Heart left ventricle (tissue), 16 donors: ENCODE data around the gene F8. TPM values are rescaled to one million over a fixed set of nuclear protein-coding genes. Genes with fewer than 3 reads are reported as not detected.

ENCODE experiments used
- ATAC-seq, 4 donors: fragments of 200-7000 bp; cut with Tn5 transposase; one replicate each; pipeline ENCODE4 v1.9.1; 2020 to 2022; ENCODE audit warnings: moderate library complexity in 4 of 4, mild to moderate bottlenecking in 3 of 4, moderate number of reproducible peaks in 1 of 4
- DNase-seq, 5 donors: peaks; one replicate each; pipeline ENCODE4 v3.0.0-alpha.2; 2020
- H3K27ac ChIP-seq, 12 donors: fragments of 200-600 bp; sonication (generic) in 4 of 12; one replicate each; pipeline versions ENCODE4 v1.5.0 to v1.8.0; 2016 to 2022; ENCODE audit warnings: mild to moderate bottlenecking in 2 of 12
- H3K27me3 ChIP-seq, 9 donors: fragments of 200-600 bp; sonication (generic) in 2 of 9; one replicate each; pipeline versions ENCODE4 v1.5.1 to v1.8.0; 2016 to 2022; ENCODE audit warnings: mild to moderate bottlenecking in 3 of 9
- H3K36me3 ChIP-seq, 9 donors: fragments of 200-600 bp; sonication (generic) in 2 of 9; one replicate each; pipeline versions ENCODE4 v1.5.0 to v1.8.0; 2018 to 2022; ENCODE audit warnings: mild to moderate bottlenecking in 2 of 9
- H3K4me1 ChIP-seq, 12 donors: fragments of 200-600 bp; sonication (generic) in 4 of 12; one replicate each; pipeline versions ENCODE4 v1.5.0 to v1.8.0; 2016 to 2022; ENCODE audit warnings: mild to moderate bottlenecking in 3 of 12
- H3K4me3 ChIP-seq, 12 donors: fragments of 200-600 bp; sonication (generic) in 4 of 12; one replicate each; pipeline versions ENCODE4 v1.5.0 to v1.8.0; 2017 to 2022; ENCODE audit warnings: mild to moderate bottlenecking in 9 of 12, moderate library complexity in 4 of 12
- H3K9me3 ChIP-seq, 12 donors: fragments of 200-600 bp; sonication (generic) in 4 of 12; one replicate each; pipeline versions ENCODE4 v1.5.0 to v1.8.0; 2016 to 2022; ENCODE audit warnings: mild to moderate bottlenecking in 1 of 12
- POLR2A ChIP-seq, 2 donors: fragments of 450-650 bp; IDR thresholded peaks; one replicate each; pipeline ENCODE4 v1.6.1; 2017; ENCODE audit warnings: antibody characterized with exemption in 2 of 2, mild to moderate bottlenecking in 2 of 2, moderate library complexity in 2 of 2
- WGBS, 4 donors: extraction: QIAGEN DNeasy Blood & Tissue Kit in 2 of 4; methylation state at CpG; one replicate each; pipeline versions ENCODE4 v1.1.5 to v1.1.7; 2013 to 2018; 5-methylcytosine and 5-hydroxymethylcytosine counted together
- intact Hi-C, 10 donors: fragments of 100-400 bp; cut with DNase I; formaldehyde crosslinking; loops; one replicate each; pipeline versions ENCODE4 v1.11.1 to v1.14.2; 2022
- microRNA counts, 2 donors: library from miRNA; unstranded; fragments of <30 nt; microRNA quantifications; one replicate each; lab custom pipeline; 2016
- microRNA-seq, 4 donors: library from miRNA; unstranded; fragments of <30 nt; microRNA quantifications; one replicate each; pipeline versions ENCODE4 to v1.2.0, GENCODE V29; 2017 to 2020
- polyA plus RNA-seq, 2 donors: library from polyadenylated mRNA; stranded (reverse); fragments of 200-250 nt; gene quantifications; one replicate each; pipeline ENCODE4 v1.2.3, GENCODE V29; 2013
- total RNA-seq, 9 donors: library from RNA; depleted of rRNA in 2 of 9; stranded (reverse); fragments of >200 nt in 2 of 9; fragmentation: NEBNext Ultra II Directional in 3 of 9; extraction: Animal tissue kit (Norgen Biotek cat#: 25700) in 3 of 9; gene quantifications; one replicate each; pipeline versions ENCODE4 v1.1.0 to v1.2.4, GENCODE V29; 2016 to 2023
- TF ChIP-seq, protein P1 (sequence below), 12 donors: fragments of 200-600 bp; sonication (generic) in 4 of 12; IDR thresholded peaks; one replicate each; pipeline versions ENCODE4 v1.5.0 to v1.8.0; 2018 to 2022; ENCODE audit warnings: antibody characterized with exemption in 12 of 12, mild to moderate bottlenecking in 5 of 12
- donor health status: ischemic (EF 13 %, LVEDD 7.1; RV severe dilation, severe dysfunction).
- donor health status: healthy with polysubstance abuse.
- donor health status: DM: no; HTN: yes; CAD: no.
- donor health status: DM: no; HTN: no; CAD: no.
- donor health status: ischemic (EF 25% LVEDD 6.9; RV normal size, moderate dysfunction).
- donor health status: ischemic (EF 25% LVEDD 5.7; RV mildly dilated, moderate dysfunction).
- donor health status: healthy.
- donor health status: DM: yes; HTN: yes; CAD: no.
- donor health status: ischemic (EF 35%, LVEDD 5.7; RV mildly dilated, moderate dysfunction).
- donor health status: nonischemic (EF 11% LVEDD 7.7; RV severe dilation, severe dysfunction).
- donor health status: DM: yes; HTN: yes; CAD: no.
- donor health status: PGD.
- donor health status: ischemic (EF 29% LVEDD 5.4; RV normal size, mild dysfunction).
- donor health status: nonischemic (EF 23%, LVEDD 6.1; RV moderate dilation, normal function).

The F8 gene
- total and polyA plus RNA-seq, 11 donors = 26.9 to 75.1 (median 44.3) TPM

DNA sequence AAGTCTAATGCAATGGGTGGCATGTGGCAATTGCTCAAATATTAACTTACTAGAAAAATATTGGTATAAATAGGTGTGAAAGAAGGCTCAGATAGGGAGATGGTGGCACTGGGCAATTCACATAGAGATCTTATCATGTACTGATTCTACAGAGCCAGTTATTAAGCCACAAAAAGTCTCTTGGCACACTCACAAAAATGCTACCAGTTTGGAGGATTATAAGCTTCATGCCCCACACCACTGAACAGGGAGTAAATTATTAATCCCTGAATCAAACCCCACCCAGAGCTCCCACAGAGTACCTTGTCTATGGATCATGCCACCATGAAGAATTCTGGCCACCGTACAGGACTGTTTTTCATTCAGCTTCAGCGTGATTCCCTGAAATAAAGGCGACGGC lies 231.1 kb downstream of the F8 start:
- DNase-seq = no peak
- TF ChIP-seq POLR2A (IDR thresholded peaks at IDR 0.05) = no peak
- TF ChIP-seq, protein P1, sequence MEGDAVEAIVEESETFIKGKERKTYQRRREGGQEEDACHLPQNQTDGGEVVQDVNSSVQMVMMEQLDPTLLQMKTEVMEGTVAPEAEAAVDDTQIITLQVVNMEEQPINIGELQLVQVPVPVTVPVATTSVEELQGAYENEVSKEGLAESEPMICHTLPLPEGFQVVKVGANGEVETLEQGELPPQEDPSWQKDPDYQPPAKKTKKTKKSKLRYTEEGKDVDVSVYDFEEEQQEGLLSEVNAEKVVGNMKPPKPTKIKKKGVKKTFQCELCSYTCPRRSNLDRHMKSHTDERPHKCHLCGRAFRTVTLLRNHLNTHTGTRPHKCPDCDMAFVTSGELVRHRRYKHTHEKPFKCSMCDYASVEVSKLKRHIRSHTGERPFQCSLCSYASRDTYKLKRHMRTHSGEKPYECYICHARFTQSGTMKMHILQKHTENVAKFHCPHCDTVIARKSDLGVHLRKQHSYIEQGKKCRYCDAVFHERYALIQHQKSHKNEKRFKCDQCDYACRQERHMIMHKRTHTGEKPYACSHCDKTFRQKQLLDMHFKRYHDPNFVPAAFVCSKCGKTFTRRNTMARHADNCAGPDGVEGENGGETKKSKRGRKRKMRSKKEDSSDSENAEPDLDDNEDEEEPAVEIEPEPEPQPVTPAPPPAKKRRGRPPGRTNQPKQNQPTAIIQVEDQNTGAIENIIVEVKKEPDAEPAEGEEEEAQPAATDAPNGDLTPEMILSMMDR (IDR thresholded peaks at IDR 0.05) = no peak
- H3K9me3 ChIP-seq = no peaks in the 10 kb centered on the region
- no peak overlapping the region for H3K4me3 ChIP-seq
- peaks cover 0 to 10% (median 0%) of the 10 kb centered on the region in 9 donors for H3K36me3 ChIP-seq
- ATAC-seq = no peak
- WGBS, 4 donors = 65 to 92% (median 70%) methylated on average over 4 of the region's 4 CpGs
- no peaks in the 10 kb centered on the region for H3K4me1 ChIP-seq
- intact Hi-C loops = no loop called here
- H3K27ac ChIP-seq = no peak overlapping the region
- no peaks in the 10 kb centered on the region for H3K27me3 ChIP-seq

MicroRNAs encoded within 50 kb of the gene (microRNA counts, 767-probe panel; counts per million panel counts)
- microRNA hsa-miR-1184 (lab: Ali Mortazavi, UCI) = 0 to 71.6 counts per million in 2 donors

Small RNAs within 50 kb of the gene (microRNA-seq; reads per million reads assigned to microRNA genes)
- 0 reads per million in 4 donors for gene MIR1184-1

Other genes with a start within 250 kb of the F8 start
- 10 to 100 TPM; 17.7 to 73.2 (median 39.1) TPM for gene MPP1, start 217.2 kb downstream of the F8 start, total RNA-seq
- gene MPP1, start 217.2 kb downstream of the F8 start, polyA plus RNA-seq = 10 to 100 TPM; 18.5 to 20.9 TPM
- gene SMIM9, start 188.1 kb downstream of the F8 start, total RNA-seq = under 1 TPM in 2 of 9 donors, not detected in 7; 0.29 to 0.32 TPM
- gene SMIM9, start 188.1 kb downstream of the F8 start, polyA plus RNA-seq = not detected
- gene F8A1, start 136.4 kb downstream of the F8 start, total RNA-seq = 10 to 100 TPM; 16.8 to 34.5 (median 21.5) TPM
- 10 to 100 TPM; 10.2 to 35.7 TPM for gene F8A1, start 136.4 kb downstream of the F8 start, polyA plus RNA-seq
- gene FUNDC2, start 4.1 kb upstream of the F8 start, total RNA-seq = 100 to 1,000 TPM; 147 to 390 (median 259) TPM
- 100 to 1,000 TPM; 445 TPM for gene FUNDC2, start 4.1 kb upstream of the F8 start, polyA plus RNA-seq
- gene CMC4, start 48.4 kb upstream of the F8 start, total RNA-seq = 10 to 100 TPM; 14.4 to 74.3 (median 21.0) TPM
- 10 to 100 TPM; 26.1 to 53.0 TPM for gene CMC4, start 48.4 kb upstream of the F8 start, polyA plus RNA-seq
- gene MTCP1, start 48.4 kb upstream of the F8 start, total RNA-seq = 10 to 100 TPM in 7 of 9 donors, under 1 TPM in 2; 0.24 to 60.0 (median 44.8) TPM
- gene MTCP1, start 48.4 kb upstream of the F8 start, polyA plus RNA-seq = 100 to 1,000 TPM in 1 of 2 donors, 10 to 100 TPM in 1; 13.8 to 185 TPM
- 10 to 100 TPM in 8 of 9 donors, 1 to 10 TPM in 1; 7.9 to 18.7 (median 16.6) TPM for gene BRCC3, start 48.8 kb upstream of the F8 start, total RNA-seq
- gene BRCC3, start 48.8 kb upstream of the F8 start, polyA plus RNA-seq = 10 to 100 TPM in 1 of 2 donors, 1 to 10 TPM in 1; 3.6 to 15.0 TPM
- 10 to 100 TPM; 39.6 to 82.8 (median 72.3) TPM for gene VBP1, start 193.7 kb upstream of the F8 start, total RNA-seq
- gene VBP1, start 193.7 kb upstream of the F8 start, polyA plus RNA-seq = 10 to 100 TPM; 35.7 to 78.2 TPM
- under 1 TPM in 8 of 9 donors, not detected in 1; 0.05 to 0.77 (median 0.29) TPM for gene RAB39B, start 241.8 kb upstream of the F8 start, total RNA-seq
- under 1 TPM; 0.08 to 0.15 TPM for gene RAB39B, start 241.8 kb upstream of the F8 start, polyA plus RNA-seq